Osteoblast (primary cell): ENCODE results near the gene AKR1A1. TPM values are rescaled to one million over a fixed set of nuclear protein-coding genes. Genes with fewer than 3 reads are reported as not detected.

Experiments used
- DNase-seq: peaks from one replicate; pipeline ENCODE4 v3.0.0; 2011; ENCODE audit warnings: low spot score, mixed read lengths; ENCODE audit not compliant: insufficient read length; ENCODE audit errors: missing footprints
- H2AFZ ChIP-seq: 2 replicates; pipeline ENCODE4 v1.6.0; 2011; ENCODE audit warnings: mild to moderate bottlenecking, low read length
- H3K27ac ChIP-seq: 2 replicates; pipeline ENCODE4 v1.5.1; 2011; ENCODE audit warnings: mild to moderate bottlenecking, low read depth, low read length, moderate library complexity
- H3K27me3 ChIP-seq: 2 replicates; pipeline ENCODE4 v1.6.0; 2012; ENCODE audit warnings: mild to moderate bottlenecking, control low read depth, inconsistent platforms, low read length, moderate library complexity; ENCODE audit not compliant: insufficient read depth
- H3K36me3 ChIP-seq: 2 replicates; pipeline ENCODE4 v1.5.1; 2011; ENCODE audit warnings: mild to moderate bottlenecking, low read length, control low read depth, moderate library complexity; ENCODE audit not compliant: insufficient read depth
- H3K4me1 ChIP-seq: 2 replicates; pipeline ENCODE4 v1.5.1; 2011; ENCODE audit warnings: mild to moderate bottlenecking, low read length, control low read depth, moderate library complexity; ENCODE audit not compliant: insufficient read depth
- H3K4me2 ChIP-seq: 2 replicates; pipeline ENCODE4 v1.6.0; 2011; ENCODE audit warnings: mild to moderate bottlenecking, low read length; ENCODE audit not compliant: insufficient read depth
- H3K4me3 ChIP-seq: fragments of 200-600 bp; sonication (generic); 3 replicates; pipeline ENCODE4 v1.5.1; 2012; ENCODE audit warnings: mild to moderate bottlenecking, low read length, inconsistent platforms; ENCODE audit not compliant: insufficient read depth
- H3K79me2 ChIP-seq: 2 replicates; pipeline ENCODE4 v1.6.0; 2012; ENCODE audit warnings: mild to moderate bottlenecking, low read length, control low read depth, inconsistent platforms; ENCODE audit not compliant: insufficient read depth
- H3K9me3 ChIP-seq: 2 replicates; pipeline ENCODE4 v1.5.1; 2011; ENCODE audit warnings: low read depth, low read length, control low read depth
- H4K20me1 ChIP-seq: 2 replicates; pipeline ENCODE4 v1.6.0; 2012; ENCODE audit warnings: mild to moderate bottlenecking, low read length, control low read depth; ENCODE audit not compliant: insufficient read depth
- CTCF ChIP-seq: IDR thresholded peaks from 2 replicates; pipeline ENCODE4 v1.5.1; 2011; ENCODE audit warnings: mild to moderate bottlenecking, low read depth, low read length, moderate library complexity; ENCODE audit errors: extremely low read depth
- total RNA-seq: library from RNA; depleted of rRNA; stranded (reverse); fragments of >200 nt; gene quantifications from 2 replicates; pipeline ENCODE4 v1.2.3, GENCODE V29; 2012

Gene AKR1A1
- total RNA-seq, 1 donor, result 136 TPM

- TF ChIP-seq CTCF, result no peak
- Histone ChIP-seq H3K4me3 (no peak overlapping the region), H3K27ac (no peak overlapping the region), H2AFZ (no peak overlapping the region), H3K36me3 (peaks cover 13% of the 10 kb centered on the region), H4K20me1 (no peaks in the 10 kb centered on the region), H3K9me3 (no peaks in the 10 kb centered on the region), H3K27me3 (no peaks in the 10 kb centered on the region), H3K4me2 (no peak overlapping the region), H3K4me1 (no peaks in the 10 kb centered on the region), H3K79me2 (no peaks in the 10 kb centered on the region)
- DNase-seq, result no peak
Observed at GRCh38 chr1:45574105-45574626, 23.5 kb downstream of the AKR1A1 start.

DNA sequence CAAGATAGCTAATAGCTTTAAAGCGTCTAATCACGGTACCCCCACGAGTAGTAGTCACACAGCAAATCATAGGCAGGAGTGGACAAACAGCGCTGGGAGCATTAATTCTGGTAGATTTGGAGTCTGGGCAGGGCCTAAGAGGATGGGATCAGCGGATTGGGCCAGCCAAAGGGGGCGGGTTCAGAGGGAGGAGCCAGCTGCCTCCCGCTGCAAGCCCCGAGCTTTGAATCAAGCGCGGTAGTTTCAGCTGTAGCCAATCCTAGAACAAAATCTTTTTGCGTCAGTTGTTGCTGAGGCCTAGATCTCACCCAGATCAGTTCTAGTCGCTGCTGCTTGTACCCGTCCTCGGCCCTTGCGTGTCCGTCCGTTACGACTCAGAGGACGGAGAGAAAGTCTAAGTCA lies 32.6 kb downstream of the AKR1A1 start:
- Histone ChIP-seq H3K9me3 (no peaks in the 10 kb centered on the region), H3K4me1 (peaks cover 16% of the 10 kb centered on the region), H3K27ac (peak overlapping the region; percentile 91), H3K4me3 (peak overlapping the region; percentile 100), H4K20me1 (peaks cover 12% of the 10 kb centered on the region), H3K79me2 (peaks cover 36% of the 10 kb centered on the region), H3K27me3 (no peaks in the 10 kb centered on the region), H2AFZ (peak overlapping the region; percentile 100), H3K4me2 (peak overlapping the region; percentile 100), H3K36me3 (no peaks in the 10 kb centered on the region)
- TF ChIP-seq CTCF, result no peak
- peak; percentile 99 for DNase-seq

GRCh38 chr1:45583666-45584350 lies 33.2 kb downstream of the AKR1A1 start, which contains the start of gene NASP:
NASP (plus strand) TSS chr1:45584041; CDS start chr1:45584147, 106 bp downstream.
- Histone ChIP-seq H3K79me2 (peaks cover 42% of the 10 kb centered on the region), H4K20me1 (peaks cover 12% of the 10 kb centered on the region), H3K4me3 (peak within 1 kb of the TSS; percentile 100), H3K9me3 (no peaks in the 10 kb centered on the region), H2AFZ (peak within 1 kb of the TSS; percentile 100), H3K27me3 (no peaks in the 10 kb centered on the region), H3K27ac (peak within 1 kb of the TSS; percentile 91), H3K4me1 (peaks cover 16% of the 10 kb centered on the region), H3K4me2 (peak within 1 kb of the TSS; percentile 100), H3K36me3 (no peaks in the 10 kb centered on the region)
- TF ChIP-seq CTCF, result no peak
- DNase-seq, result peak; percentile 94

- DNase-seq, result peak; percentile 96
- Histone ChIP-seq H3K27ac (peak overlapping the region; percentile 91), H3K4me1 (peaks cover 16% of the 10 kb centered on the region), H4K20me1 (peaks cover 12% of the 10 kb centered on the region), H3K79me2 (peaks cover 49% of the 10 kb centered on the region), H3K4me2 (peak overlapping the region; percentile 100), H2AFZ (peak overlapping the region; percentile 100), H3K36me3 (peaks cover 2% of the 10 kb centered on the region), H3K27me3 (no peaks in the 10 kb centered on the region), H3K9me3 (no peaks in the 10 kb centered on the region), H3K4me3 (peak overlapping the region; percentile 100)
- no peak for TF ChIP-seq CTCF
Observed at GRCh38 chr1:45584351-45585109, 33.9 kb downstream of the AKR1A1 start.
